Transverse colon (tissue), 3 donors: ENCODE measurements around the gene MILR1.

Source experiments
- CTCF ChIP-seq, 5 experiments: fragments of 200-600 bp in 3 of 5; fragments of 450-650 bp in 2 of 5; sonication (generic) in 3 of 5; IDR thresholded peaks; 1 replicate in 2 of 5; 2 replicates in 3 of 5; pipeline ENCODE4 v1.5.1; 2016 to 2017; ENCODE audit warnings: antibody characterized with exemption in 5 of 5, inconsistent platforms in 3 of 5, mild to moderate bottlenecking in 2 of 5, moderate library complexity in 1 of 5
- EP300 ChIP-seq: sonication (generic); formaldehyde crosslinking; IDR thresholded peaks from one replicate; pipeline ENCODE4 v1.6.1; 2017; ENCODE audit warnings: antibody characterized with exemption, low read depth
- POLR2A ChIP-seq: fragments of 450-650 bp; IDR thresholded peaks from one replicate; pipeline ENCODE4 v1.6.1; 2016; ENCODE audit warnings: antibody characterized with exemption, mild to moderate bottlenecking, moderate library complexity

GRCh38 chr17:64515829-64516228 lies 66.9 kb downstream of the MILR1 start:
- TF ChIP-seq CTCF (IDR thresholded peaks at IDR 0.05) (no peak), EP300 (no peak), POLR2A (no peak)
